ENCODE results near the gene XYLT1. TPM values are rescaled to one million over a fixed set of nuclear protein-coding genes. Genes with fewer than 3 reads are reported as not detected.

The XYLT1 gene
- total and polyA plus RNA-seq, 2 of the 4 experiments (the other 2 are of a cell fraction): 9.0 to 12.7 TPM

GRCh38 chr16:17327664-17328335 is 143.0 kb downstream of the XYLT1 start:
- Histone ChIP-seq H3K4me1 (ENCODE audit: control insufficient read depth, insufficient read depth, low read length) (no peaks in the 10 kb centered on the region), H3K18ac (ENCODE audit: low read depth, low read length) (no peak overlapping the region), H3K4me3 (ENCODE audit: insufficient read depth, low read depth, low read length) (no peak overlapping the region), H4K5ac (ENCODE audit: low read depth, low read length) (no peak overlapping the region), H2AK9ac (replicated peaks; ENCODE audit: low read depth, low read length, poor library complexity) (no peak overlapping the region), H2BK15ac (ENCODE audit: low read depth, low read length) (no peak overlapping the region), H3K27me3 (ENCODE audit: control insufficient read depth, insufficient read depth, low read length) (no peaks in the 10 kb centered on the region), H3K4ac (ENCODE audit: low read depth, low read length) (no peak overlapping the region), H3K14ac (replicated peaks; ENCODE audit: low read depth, low read length) (no peak overlapping the region), H3K9ac (ENCODE audit: low read depth, low read length) (no peak overlapping the region), H4K20me1 (ENCODE audit: insufficient read depth, low read length) (peaks cover 7% of the 10 kb centered on the region; the same call in 1 of the 2 replicates), H3K9me1 (ENCODE audit: insufficient read depth, low read length) (peaks cover 3% of the 10 kb centered on the region; the same call in 1 of the 2 replicates), H2BK20ac (ENCODE audit: low read depth, low read length) (no peak overlapping the region), H2AK5ac (ENCODE audit: low read depth, low read length) (no peak overlapping the region), H4K91ac (ENCODE audit: insufficient read depth, low read depth, low read length) (no peak overlapping the region), H3K4me2 (ENCODE audit: low read depth, low read length) (no peak overlapping the region), H3K79me1 (ENCODE audit: low read depth in 1 of 2, low read length in 2 of 2) (peaks cover 25 to 35% of the 10 kb centered on the region in 2 experiments; a peak in 3 of 4 replicates), H2BK120ac (ENCODE audit: low read depth, low read length) (no peak overlapping the region), H2AFZ (replicated peaks; ENCODE audit: low read length, poor library complexity) (no peak overlapping the region), H3K56ac (ENCODE audit: extremely low read depth, insufficient read depth, low read length) (no peak overlapping the region), H4K8ac (ENCODE audit: low read depth in 2 of 2, low read length in 2 of 2) (no peak overlapping the region), H3K27ac (ENCODE audit: insufficient read depth, low read length) (no peak overlapping the region), H3K9me3 (ENCODE audit: control insufficient read depth, insufficient read depth, low read length) (no peaks in the 10 kb centered on the region), H2BK5ac (ENCODE audit: low read depth, low read length, poor library complexity, severe bottlenecking) (no peak overlapping the region), H3K36me3 (ENCODE audit: control insufficient read depth, insufficient read depth, low read length) (no peaks in the 10 kb centered on the region), H3K23ac (ENCODE audit: low read depth, low read length) (no peak overlapping the region)
- ATAC-seq (ENCODE audit: low read depth): no peak
- in situ Hi-C loops (cut with MboI; ENCODE audit: low sequenced_read_pairs) (no loop called here), intact Hi-C loops (cut with micrococcal nuclease) (no loop called here), dilution Hi-C loops (cut with HindIII; ENCODE audit: low sequenced_read_pairs, unreplicated experiment) (no loop called here)
- BruUV-seq (replicated peaks): no TSS peak
- POLR2A ChIA-PET (ENCODE audit: unreplicated experiment): no interaction called here
- WGBS, 2 experiments (ENCODE audit: extremely low coverage in 2 of 2, insufficient read length in 1 of 2): 100% methylated on average over 1 of the region's 10 CpGs; no CpG with 5 or more reads in 1 of the 2 experiments
- no peak for TF ChIP-seq MAFK (IDR thresholded peaks at IDR 0.05; ENCODE audit: low read depth, low read length)
- DNase-seq: peak; percentile 8
- CTCF ChIA-PET: no interaction called here
